Measurements from ENCODE around the gene RARB.

DNA sequence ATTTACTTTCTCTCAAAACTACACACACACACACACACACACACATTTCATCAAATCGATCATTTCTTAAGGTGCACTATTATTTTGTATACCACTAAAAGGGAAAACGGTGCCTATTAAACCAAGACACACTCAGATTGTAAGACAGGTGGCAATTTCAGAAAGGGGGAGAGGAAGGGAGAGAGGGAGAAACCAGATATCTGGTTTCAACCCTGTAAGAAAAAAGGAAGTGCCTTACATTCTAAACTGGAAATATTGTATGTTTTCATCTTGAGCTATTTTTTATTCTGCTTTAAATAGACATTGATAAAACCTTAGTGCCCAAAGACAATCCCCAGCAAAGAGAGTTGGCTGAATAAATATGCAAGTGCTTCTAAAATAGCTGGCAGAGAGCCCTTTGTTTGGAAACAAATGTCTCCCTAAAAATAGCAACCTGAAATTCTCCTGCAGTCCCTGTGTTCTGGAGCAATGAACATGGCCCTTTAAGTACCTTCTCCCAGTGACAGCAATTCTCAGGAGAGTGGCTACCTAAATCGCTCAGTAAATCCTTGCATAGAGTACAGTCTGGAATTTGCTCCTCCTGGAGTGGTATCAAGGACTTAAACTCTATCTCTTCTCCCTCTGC, 85.7 kb downstream of the RARB start:
- TF ChIP-seq, protein P1, sequence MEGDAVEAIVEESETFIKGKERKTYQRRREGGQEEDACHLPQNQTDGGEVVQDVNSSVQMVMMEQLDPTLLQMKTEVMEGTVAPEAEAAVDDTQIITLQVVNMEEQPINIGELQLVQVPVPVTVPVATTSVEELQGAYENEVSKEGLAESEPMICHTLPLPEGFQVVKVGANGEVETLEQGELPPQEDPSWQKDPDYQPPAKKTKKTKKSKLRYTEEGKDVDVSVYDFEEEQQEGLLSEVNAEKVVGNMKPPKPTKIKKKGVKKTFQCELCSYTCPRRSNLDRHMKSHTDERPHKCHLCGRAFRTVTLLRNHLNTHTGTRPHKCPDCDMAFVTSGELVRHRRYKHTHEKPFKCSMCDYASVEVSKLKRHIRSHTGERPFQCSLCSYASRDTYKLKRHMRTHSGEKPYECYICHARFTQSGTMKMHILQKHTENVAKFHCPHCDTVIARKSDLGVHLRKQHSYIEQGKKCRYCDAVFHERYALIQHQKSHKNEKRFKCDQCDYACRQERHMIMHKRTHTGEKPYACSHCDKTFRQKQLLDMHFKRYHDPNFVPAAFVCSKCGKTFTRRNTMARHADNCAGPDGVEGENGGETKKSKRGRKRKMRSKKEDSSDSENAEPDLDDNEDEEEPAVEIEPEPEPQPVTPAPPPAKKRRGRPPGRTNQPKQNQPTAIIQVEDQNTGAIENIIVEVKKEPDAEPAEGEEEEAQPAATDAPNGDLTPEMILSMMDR (IDR thresholded peaks at IDR 0.05; ENCODE audit: poor library complexity, severe bottlenecking): no peak
- TF ChIP-seq TAF1 (IDR thresholded peaks at IDR 0.05; ENCODE audit: low read depth) (no peak), POLR2AphosphoS5 (IDR thresholded peaks at IDR 0.05) (no peak), EP300 (conservative IDR thresholded peaks at IDR 0.05; ENCODE audit: poor library complexity, severe bottlenecking) (no peak)
- TF ChIP-seq, protein P2, sequence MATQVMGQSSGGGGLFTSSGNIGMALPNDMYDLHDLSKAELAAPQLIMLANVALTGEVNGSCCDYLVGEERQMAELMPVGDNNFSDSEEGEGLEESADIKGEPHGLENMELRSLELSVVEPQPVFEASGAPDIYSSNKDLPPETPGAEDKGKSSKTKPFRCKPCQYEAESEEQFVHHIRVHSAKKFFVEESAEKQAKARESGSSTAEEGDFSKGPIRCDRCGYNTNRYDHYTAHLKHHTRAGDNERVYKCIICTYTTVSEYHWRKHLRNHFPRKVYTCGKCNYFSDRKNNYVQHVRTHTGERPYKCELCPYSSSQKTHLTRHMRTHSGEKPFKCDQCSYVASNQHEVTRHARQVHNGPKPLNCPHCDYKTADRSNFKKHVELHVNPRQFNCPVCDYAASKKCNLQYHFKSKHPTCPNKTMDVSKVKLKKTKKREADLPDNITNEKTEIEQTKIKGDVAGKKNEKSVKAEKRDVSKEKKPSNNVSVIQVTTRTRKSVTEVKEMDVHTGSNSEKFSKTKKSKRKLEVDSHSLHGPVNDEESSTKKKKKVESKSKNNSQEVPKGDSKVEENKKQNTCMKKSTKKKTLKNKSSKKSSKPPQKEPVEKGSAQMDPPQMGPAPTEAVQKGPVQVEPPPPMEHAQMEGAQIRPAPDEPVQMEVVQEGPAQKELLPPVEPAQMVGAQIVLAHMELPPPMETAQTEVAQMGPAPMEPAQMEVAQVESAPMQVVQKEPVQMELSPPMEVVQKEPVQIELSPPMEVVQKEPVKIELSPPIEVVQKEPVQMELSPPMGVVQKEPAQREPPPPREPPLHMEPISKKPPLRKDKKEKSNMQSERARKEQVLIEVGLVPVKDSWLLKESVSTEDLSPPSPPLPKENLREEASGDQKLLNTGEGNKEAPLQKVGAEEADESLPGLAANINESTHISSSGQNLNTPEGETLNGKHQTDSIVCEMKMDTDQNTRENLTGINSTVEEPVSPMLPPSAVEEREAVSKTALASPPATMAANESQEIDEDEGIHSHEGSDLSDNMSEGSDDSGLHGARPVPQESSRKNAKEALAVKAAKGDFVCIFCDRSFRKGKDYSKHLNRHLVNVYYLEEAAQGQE (IDR thresholded peaks at IDR 0.05; ENCODE audit: borderline replicate concordance): no peak

All from neural cell (in vitro differentiated cells).